HG03575 (cell line): Measurements from ENCODE around the gene CIITA.

Experiments used
- ATAC-seq: cut with Tn5 transposase; IDR thresholded peaks from one replicate; pipeline ENCODE4 v1.9.1; 2021; ENCODE audit not compliant: unreplicated experiment, insufficient number of reproducible peaks, low FRiP score; ENCODE audit errors: extremely low read depth

CIITA gene

GRCh38 chr16:10942352-10943063, 65.5 kb downstream of the CIITA start, which contains the start of gene DEXI:
DEXI (minus strand) TSS chr16:10942468; CDS start chr16:10942005, 463 bp downstream.
- ATAC-seq, result no peak

- no peak for ATAC-seq
Observed at GRCh38 chr16:10943064-10943353, 66.0 kb downstream of the CIITA start.

GRCh38 chr16:10944249-10945064, 67.5 kb downstream of the CIITA start, which contains the start of gene CLEC16A:
CLEC16A (plus strand) TSS chr16:10944564; CDS start chr16:10944718, 154 bp downstream.
- ATAC-seq, result no peak

- no peak for ATAC-seq
Observed at GRCh38 chr16:10945065-10945787, 68.2 kb downstream of the CIITA start.

GRCh38 chr16:10946308-10946707, 69.3 kb downstream of the CIITA start:
- ATAC-seq, result no peak

GRCh38 chr16:10947211-10947787, 70.3 kb downstream of the CIITA start:
- no peak for ATAC-seq

- no peak for ATAC-seq
Observed at GRCh38 chr16:10949424-10949970, 72.5 kb downstream of the CIITA start.

GRCh38 chr16:10950393-10950792, 73.4 kb downstream of the CIITA start:
- no peak for ATAC-seq

- ATAC-seq, result no peak
Observed at GRCh38 chr16:10951026-10951425, 74.0 kb downstream of the CIITA start.

GRCh38 chr16:10954903-10955302, 77.9 kb downstream of the CIITA start:
- ATAC-seq, result no peak

- ATAC-seq, result no peak
Observed at GRCh38 chr16:10957771-10958482, 80.9 kb downstream of the CIITA start.

- ATAC-seq, result no peak
Observed at GRCh38 chr16:10959161-10959560, 82.2 kb downstream of the CIITA start.

GRCh38 chr16:10961231-10961630, 84.2 kb downstream of the CIITA start:
- no peak for ATAC-seq

GRCh38 chr16:10964039-10964890, 87.3 kb downstream of the CIITA start:
- no peak for ATAC-seq

- ATAC-seq, result no peak
Observed at GRCh38 chr16:10964891-10965326, 87.9 kb downstream of the CIITA start.

GRCh38 chr16:10965440-10966061, 88.5 kb downstream of the CIITA start:
- ATAC-seq, result peak; percentile 44

- ATAC-seq, result no peak
Observed at GRCh38 chr16:10966129-10966528, 89.1 kb downstream of the CIITA start.
